ENCODE measurements around the gene FOXA3.

GRCh38 chr19:45822716-45823115 lies 41.4 kb upstream of the FOXA3 start:
- TF ChIP-seq, protein P1, sequence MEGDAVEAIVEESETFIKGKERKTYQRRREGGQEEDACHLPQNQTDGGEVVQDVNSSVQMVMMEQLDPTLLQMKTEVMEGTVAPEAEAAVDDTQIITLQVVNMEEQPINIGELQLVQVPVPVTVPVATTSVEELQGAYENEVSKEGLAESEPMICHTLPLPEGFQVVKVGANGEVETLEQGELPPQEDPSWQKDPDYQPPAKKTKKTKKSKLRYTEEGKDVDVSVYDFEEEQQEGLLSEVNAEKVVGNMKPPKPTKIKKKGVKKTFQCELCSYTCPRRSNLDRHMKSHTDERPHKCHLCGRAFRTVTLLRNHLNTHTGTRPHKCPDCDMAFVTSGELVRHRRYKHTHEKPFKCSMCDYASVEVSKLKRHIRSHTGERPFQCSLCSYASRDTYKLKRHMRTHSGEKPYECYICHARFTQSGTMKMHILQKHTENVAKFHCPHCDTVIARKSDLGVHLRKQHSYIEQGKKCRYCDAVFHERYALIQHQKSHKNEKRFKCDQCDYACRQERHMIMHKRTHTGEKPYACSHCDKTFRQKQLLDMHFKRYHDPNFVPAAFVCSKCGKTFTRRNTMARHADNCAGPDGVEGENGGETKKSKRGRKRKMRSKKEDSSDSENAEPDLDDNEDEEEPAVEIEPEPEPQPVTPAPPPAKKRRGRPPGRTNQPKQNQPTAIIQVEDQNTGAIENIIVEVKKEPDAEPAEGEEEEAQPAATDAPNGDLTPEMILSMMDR (IDR thresholded peaks at IDR 0.05) = no peak
- TF ChIP-seq POLR2A (IDR thresholded peaks at IDR 0.05) = no peak
